GM12878 (cell line): Measurements from ENCODE around the gene SNX33. TPM values are rescaled to one million over a fixed set of nuclear protein-coding genes. Genes with fewer than 3 reads are reported as not detected.

Source experiments
- ATAC-seq: fragments of 200-7000 bp; cut with Tn5 transposase; 3 replicates; pipeline ENCODE4 v1.9.1; 2020; ENCODE audit warnings: mild to moderate bottlenecking, moderate library complexity
- BruUV-seq: library from RNA; stranded (reverse); fragments of 400-500 nt; replicated peaks from 2 replicates; lab custom pipeline; 2021; lab: Mats Ljungman, UMichigan
- CTCF ChIA-PET: fragments of 300-600 bp; sonication (Branson Sonifier 250); formaldehyde crosslinking; extraction: SDS; loops from one replicate; lab custom pipeline; 2021; ENCODE audit warnings: inconsistent platforms; lab: Yijun Ruan, JAX
- POLR2A ChIA-PET: fragments of 350-600 bp; formaldehyde crosslinking; extraction: SDS; loops from one replicate; lab custom pipeline; 2021; ENCODE audit warnings: inconsistent platforms; lab: Charles Lee
- RAD21 ChIA-PET: fragments of 300-600 bp; sonication (Branson Sonifier 250); formaldehyde crosslinking; loops from one replicate; lab custom pipeline; 2023; ENCODE audit warnings: antibody characterized with exemption; ENCODE audit not compliant: unreplicated experiment; lab: Charles Lee
- SMC1A ChIA-PET: fragments of 300-600 bp; sonication (Branson Sonifier 250); formaldehyde crosslinking; loops from one replicate; lab custom pipeline; 2023; ENCODE audit not compliant: unreplicated experiment, uncharacterized antibody; lab: Charles Lee
- DNase-seq: peaks from one replicate; pipeline ENCODE4 v3.0.0-alpha.2; 2011; ENCODE audit warnings: low read depth, low spot score
- FAIRE-seq: peaks from 3 replicates; lab custom pipeline; 2011; peaks lifted over from hg19 to GRCh38; lab: Jason Lieb, UNC
- H2AFZ ChIP-seq: 2 replicates; pipeline ENCODE4 v1.6.0; 2011; ENCODE audit warnings: low read depth, low read length, control low read depth; ENCODE audit not compliant: control insufficient read depth
- H3K27ac ChIP-seq: 2 replicates; pipeline ENCODE4 v1.5.1; 2011; ENCODE audit warnings: control low read depth; ENCODE audit not compliant: control insufficient read depth, insufficient read depth
- H3K27me3 ChIP-seq, 2 experiments: replicated peaks in 1 of 2; 2 replicates each; pipeline versions ENCODE4 v1.6.0 to v1.6.1; 2011; ENCODE audit warnings: low read length in 1 of 2; ENCODE audit not compliant: control insufficient read depth in 2 of 2, insufficient read depth in 2 of 2
- H3K36me3 ChIP-seq, 2 experiments: 2 replicates each; pipeline ENCODE4 v1.5.1; 2011; ENCODE audit warnings: low read length in 1 of 2; ENCODE audit not compliant: control insufficient read depth in 2 of 2, insufficient read depth in 2 of 2
- H3K4me1 ChIP-seq: 2 replicates; pipeline ENCODE4 v1.6.1; 2011; ENCODE audit warnings: mild to moderate bottlenecking, low read length, moderate library complexity, mixed read lengths; ENCODE audit not compliant: control insufficient read depth, insufficient read depth
- H3K4me2 ChIP-seq: 2 replicates; pipeline ENCODE4 v1.6.0; 2011; ENCODE audit warnings: control low read depth; ENCODE audit not compliant: control insufficient read depth, insufficient read depth
- H3K4me3 ChIP-seq: fragments of 200-600 bp; sonication (generic); 2 replicates; pipeline ENCODE4 v1.5.1; 2016
- H3K79me2 ChIP-seq: 2 replicates; pipeline ENCODE4 v1.6.0; 2011; ENCODE audit warnings: low read length; ENCODE audit not compliant: control insufficient read depth, insufficient read depth
- H3K9ac ChIP-seq: 2 replicates; pipeline ENCODE4 v1.8.0; 2011; ENCODE audit warnings: low read length, control low read depth, mixed read lengths; ENCODE audit not compliant: control insufficient read depth, insufficient read depth
- H3K9me3 ChIP-seq: replicated peaks from 3 replicates; pipeline ENCODE4 v1.5.1; 2011; ENCODE audit warnings: mild to moderate bottlenecking, low read length; ENCODE audit not compliant: control insufficient read depth, insufficient read depth
- H4K20me1 ChIP-seq: 2 replicates; pipeline ENCODE4 v1.6.0; 2011; ENCODE audit not compliant: control insufficient read depth, insufficient read depth
- BCL11A ChIP-seq: IDR thresholded peaks from 2 replicates; pipeline ENCODE4 v1.6.1; 2011; ENCODE audit warnings: low read depth, low read length
- IKZF2 ChIP-seq, 2 experiments: fragments of 450-650 bp; IDR thresholded peaks; 2 replicates each; pipeline ENCODE4 v1.6.1; 2017; ENCODE audit warnings: mild to moderate bottlenecking in 2 of 2, moderate library complexity in 2 of 2
- MTA2 ChIP-seq: fragments of 450-650 bp; IDR thresholded peaks from 2 replicates; pipeline ENCODE4 v1.6.1; 2016; ENCODE audit warnings: low read depth, mild to moderate bottlenecking, moderate library complexity
- MTA3 ChIP-seq: IDR thresholded peaks from 2 replicates; pipeline ENCODE4 v1.6.1; 2012; ENCODE audit warnings: low read length, inconsistent platforms, borderline replicate concordance
- SREBF1 ChIP-seq: IDR thresholded peaks from 2 replicates; pipeline ENCODE4 v1.6.1; 2012; ENCODE audit warnings: mild to moderate bottlenecking, low read length
- ZNF217 ChIP-seq: fragments of 450-650 bp; IDR thresholded peaks from 2 replicates; pipeline ENCODE4 v1.6.1; 2017; ENCODE audit warnings: antibody characterized with exemption, mild to moderate bottlenecking
- WGBS: methylation state at CpG from one replicate; pipeline ENCODE4 v1.1.6; 2016; ENCODE audit warnings: low lambda C conversion rate; ENCODE audit not compliant: insufficient replicate concordance, insufficient coverage; ENCODE audit errors: missing lambda C conversion rate; 5-methylcytosine and 5-hydroxymethylcytosine counted together
- in situ Hi-C: fragments of 300-500 bp; cut with MboI; formaldehyde crosslinking; loops from 9 replicates; pipeline ENCODE4 v1.14.3; 2018; ENCODE audit warnings: mixed read lengths
- intact Hi-C: fragments of 100-400 bp; cut with micrococcal nuclease; formaldehyde crosslinking; loops from one replicate; pipeline ENCODE4 v1.14.2; 2022; ENCODE audit not compliant: unreplicated experiment
- polyA plus RNA-seq, 11 experiments: library from polyadenylated mRNA; depleted of rRNA in 4 of 11; unstranded in 6 of 11; stranded (reverse) in 5 of 11; fragments of >200 nt; fragmentation: Nextera tagmentation in 4 of 11; fragmentation: Illumina TruSeq in 1 of 11; extraction: Ambion mirVana in 4 of 11; extraction: Trizol in 1 of 11; gene quantifications; 1 replicate in 1 of 11; 2 replicates in 10 of 11; pipeline versions ENCODE4 v1.2.1 to v1.2.3, GENCODE V29; 2011 to 2016; ENCODE audit warnings: inconsistent platforms in 2 of 11, missing spikeins in 2 of 11, low read depth in 1 of 11
- total RNA-seq, 4 experiments: library from RNA; depleted of rRNA in 3 of 4; stranded (reverse); fragments of >200 nt in 3 of 4; fragmentation: Illumina TruSeq in 1 of 4; extraction: Trizol in 1 of 4; gene quantifications; 2 replicates each; pipeline versions ENCODE4 v1.2.1 to v1.2.3, GENCODE V29; 2013 to 2021
- TF ChIP-seq, protein P1 (sequence below): fragments of 450-650 bp; formaldehyde crosslinking; IDR thresholded peaks from 2 replicates; pipeline ENCODE4 v1.4.0; 2020; ENCODE audit warnings: mild to moderate bottlenecking, moderate library complexity
- TF ChIP-seq, protein P2 (sequence below): fragments of 450-650 bp; IDR thresholded peaks from 2 replicates; pipeline ENCODE4 v1.6.1; 2016; ENCODE audit warnings: mild to moderate bottlenecking, moderate library complexity, borderline replicate concordance
- TF ChIP-seq, protein P3 (sequence below): fragments of 450-650 bp; IDR thresholded peaks from 2 replicates; pipeline ENCODE4 v1.6.1; 2017; ENCODE audit warnings: low read depth, mild to moderate bottlenecking, moderate library complexity
- TF ChIP-seq, protein P4 (sequence below): fragments of 450-650 bp; IDR thresholded peaks from 2 replicates; pipeline ENCODE4 v1.6.1; 2016; ENCODE audit warnings: mild to moderate bottlenecking

SNX33 gene
- total and polyA plus RNA-seq, 10 of the 15 experiments (the other 5 are each of a cell fraction or from before 2014, with no cell fraction given): 0.13 to 1.9 (median 0.55) TPM

DNA sequence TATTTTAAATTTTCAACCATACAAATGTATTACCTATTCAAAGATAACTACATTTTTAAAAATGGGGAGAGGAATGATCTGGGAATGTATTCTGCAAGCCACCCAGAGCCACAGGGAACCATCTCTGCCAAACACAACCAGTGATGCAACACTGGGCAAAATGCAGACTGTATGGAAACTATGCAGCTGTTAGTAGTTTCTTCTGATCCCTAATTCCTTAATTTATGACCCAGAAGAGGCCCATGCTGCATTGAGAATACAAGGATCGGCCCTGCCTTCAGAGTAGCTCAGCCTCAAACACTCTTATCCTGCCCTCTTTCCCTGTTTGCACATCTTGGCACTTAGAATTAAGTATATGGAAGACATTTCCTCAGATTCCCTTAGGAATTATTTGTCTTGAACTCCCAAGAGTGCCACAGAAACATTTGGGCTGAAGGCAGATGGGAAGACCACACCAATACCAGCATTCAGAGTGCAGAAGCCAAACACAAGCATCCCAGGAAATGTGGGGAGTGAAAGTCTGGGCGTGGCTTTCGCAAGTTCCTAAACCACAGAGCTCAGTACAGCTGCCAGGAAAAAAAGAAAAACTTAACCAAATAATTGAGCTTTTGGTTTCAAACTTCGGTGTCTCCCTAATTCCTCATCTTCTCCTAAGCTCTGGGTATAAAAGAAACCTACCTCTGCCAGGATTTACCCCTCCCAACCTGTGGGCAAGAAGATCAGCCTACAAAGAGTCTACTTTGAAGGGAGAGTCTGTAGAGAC lies 27.5 kb upstream of the SNX33 start:
- ChIA-PET CTCF (interaction anchor here (0.7 to 2.4 kb wide), 4 partner anchors 18 to 253 kb away, joined by 3 to 11 read pairs (median 5); partner anchors contain the start of gene SNX33), SMC1A (interaction anchor here (0.7 to 1.8 kb wide), 4 partner anchors 13 to 230 kb away, joined by 3 to 5 read pairs (median 3); partner anchors contain the start of gene IMP3), POLR2A (no interaction called here), RAD21 (interaction anchor here (1.4 kb wide), 1 partner anchor 168 kb away, joined by 3 read pairs; the partner anchor contains the start of gene SIN3A)
- Histone ChIP-seq H3K79me2 (peaks cover 6% of the 10 kb centered on the region), H3K36me3 (peaks cover 6 to 16% of the 10 kb centered on the region in 2 experiments; a peak in 3 of 4 replicates), H3K4me2 (no peak overlapping the region), H4K20me1 (no peaks in the 10 kb centered on the region), H3K4me3 (no peak overlapping the region), H3K27ac (no peak overlapping the region), H3K4me1 (no peaks in the 10 kb centered on the region), H3K9ac (no peak overlapping the region), H3K27me3 (no peaks in the 10 kb centered on the region), H2AFZ (no peak overlapping the region), H3K9me3 (no peaks in the 10 kb centered on the region)
- no peak for ATAC-seq
- FAIRE-seq: no peak
- in situ Hi-C loops (loop anchor here (5.0 kb wide), 1 partner anchor 163 kb away; no protein-coding TSS in a partner anchor), intact Hi-C loops (no loop called here)
- WGBS: 66% methylated on average over 4 of the region's 4 CpGs
- no peak for DNase-seq
- no TSS peak for BruUV-seq
- TF ChIP-seq, protein P1, sequence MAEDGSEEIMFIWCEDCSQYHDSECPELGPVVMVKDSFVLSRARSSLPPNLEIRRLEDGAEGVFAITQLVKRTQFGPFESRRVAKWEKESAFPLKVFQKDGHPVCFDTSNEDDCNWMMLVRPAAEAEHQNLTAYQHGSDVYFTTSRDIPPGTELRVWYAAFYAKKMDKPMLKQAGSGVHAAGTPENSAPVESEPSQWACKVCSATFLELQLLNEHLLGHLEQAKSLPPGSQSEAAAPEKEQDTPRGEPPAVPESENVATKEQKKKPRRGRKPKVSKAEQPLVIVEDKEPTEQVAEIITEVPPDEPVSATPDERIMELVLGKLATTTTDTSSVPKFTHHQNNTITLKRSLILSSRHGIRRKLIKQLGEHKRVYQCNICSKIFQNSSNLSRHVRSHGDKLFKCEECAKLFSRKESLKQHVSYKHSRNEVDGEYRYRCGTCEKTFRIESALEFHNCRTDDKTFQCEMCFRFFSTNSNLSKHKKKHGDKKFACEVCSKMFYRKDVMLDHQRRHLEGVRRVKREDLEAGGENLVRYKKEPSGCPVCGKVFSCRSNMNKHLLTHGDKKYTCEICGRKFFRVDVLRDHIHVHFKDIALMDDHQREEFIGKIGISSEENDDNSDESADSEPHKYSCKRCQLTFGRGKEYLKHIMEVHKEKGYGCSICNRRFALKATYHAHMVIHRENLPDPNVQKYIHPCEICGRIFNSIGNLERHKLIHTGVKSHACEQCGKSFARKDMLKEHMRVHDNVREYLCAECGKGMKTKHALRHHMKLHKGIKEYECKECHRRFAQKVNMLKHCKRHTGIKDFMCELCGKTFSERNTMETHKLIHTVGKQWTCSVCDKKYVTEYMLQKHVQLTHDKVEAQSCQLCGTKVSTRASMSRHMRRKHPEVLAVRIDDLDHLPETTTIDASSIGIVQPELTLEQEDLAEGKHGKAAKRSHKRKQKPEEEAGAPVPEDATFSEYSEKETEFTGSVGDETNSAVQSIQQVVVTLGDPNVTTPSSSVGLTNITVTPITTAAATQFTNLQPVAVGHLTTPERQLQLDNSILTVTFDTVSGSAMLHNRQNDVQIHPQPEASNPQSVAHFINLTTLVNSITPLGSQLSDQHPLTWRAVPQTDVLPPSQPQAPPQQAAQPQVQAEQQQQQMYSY (CRISPR knock-in tag): no peak
- TF ChIP-seq IKZF2 (IDR thresholded peaks at IDR 0.05): no peak
- TF ChIP-seq, protein P2, sequence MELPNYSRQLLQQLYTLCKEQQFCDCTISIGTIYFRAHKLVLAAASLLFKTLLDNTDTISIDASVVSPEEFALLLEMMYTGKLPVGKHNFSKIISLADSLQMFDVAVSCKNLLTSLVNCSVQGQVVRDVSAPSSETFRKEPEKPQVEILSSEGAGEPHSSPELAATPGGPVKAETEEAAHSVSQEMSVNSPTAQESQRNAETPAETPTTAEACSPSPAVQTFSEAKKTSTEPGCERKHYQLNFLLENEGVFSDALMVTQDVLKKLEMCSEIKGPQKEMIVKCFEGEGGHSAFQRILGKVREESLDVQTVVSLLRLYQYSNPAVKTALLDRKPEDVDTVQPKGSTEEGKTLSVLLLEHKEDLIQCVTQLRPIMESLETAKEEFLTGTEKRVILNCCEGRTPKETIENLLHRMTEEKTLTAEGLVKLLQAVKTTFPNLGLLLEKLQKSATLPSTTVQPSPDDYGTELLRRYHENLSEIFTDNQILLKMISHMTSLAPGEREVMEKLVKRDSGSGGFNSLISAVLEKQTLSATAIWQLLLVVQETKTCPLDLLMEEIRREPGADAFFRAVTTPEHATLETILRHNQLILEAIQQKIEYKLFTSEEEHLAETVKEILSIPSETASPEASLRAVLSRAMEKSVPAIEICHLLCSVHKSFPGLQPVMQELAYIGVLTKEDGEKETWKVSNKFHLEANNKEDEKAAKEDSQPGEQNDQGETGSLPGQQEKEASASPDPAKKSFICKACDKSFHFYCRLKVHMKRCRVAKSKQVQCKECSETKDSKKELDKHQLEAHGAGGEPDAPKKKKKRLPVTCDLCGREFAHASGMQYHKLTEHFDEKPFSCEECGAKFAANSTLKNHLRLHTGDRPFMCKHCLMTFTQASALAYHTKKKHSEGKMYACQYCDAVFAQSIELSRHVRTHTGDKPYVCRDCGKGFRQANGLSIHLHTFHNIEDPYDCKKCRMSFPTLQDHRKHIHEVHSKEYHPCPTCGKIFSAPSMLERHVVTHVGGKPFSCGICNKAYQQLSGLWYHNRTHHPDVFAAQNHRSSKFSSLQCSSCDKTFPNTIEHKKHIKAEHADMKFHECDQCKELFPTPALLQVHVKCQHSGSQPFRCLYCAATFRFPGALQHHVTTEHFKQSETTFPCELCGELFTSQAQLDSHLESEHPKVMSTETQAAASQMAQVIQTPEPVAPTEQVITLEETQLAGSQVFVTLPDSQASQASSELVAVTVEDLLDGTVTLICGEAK: no peak
- TF ChIP-seq SREBF1: no peak
- no peak for TF ChIP-seq BCL11A
- TF ChIP-seq MTA2: no peak
- TF ChIP-seq, protein P3, sequence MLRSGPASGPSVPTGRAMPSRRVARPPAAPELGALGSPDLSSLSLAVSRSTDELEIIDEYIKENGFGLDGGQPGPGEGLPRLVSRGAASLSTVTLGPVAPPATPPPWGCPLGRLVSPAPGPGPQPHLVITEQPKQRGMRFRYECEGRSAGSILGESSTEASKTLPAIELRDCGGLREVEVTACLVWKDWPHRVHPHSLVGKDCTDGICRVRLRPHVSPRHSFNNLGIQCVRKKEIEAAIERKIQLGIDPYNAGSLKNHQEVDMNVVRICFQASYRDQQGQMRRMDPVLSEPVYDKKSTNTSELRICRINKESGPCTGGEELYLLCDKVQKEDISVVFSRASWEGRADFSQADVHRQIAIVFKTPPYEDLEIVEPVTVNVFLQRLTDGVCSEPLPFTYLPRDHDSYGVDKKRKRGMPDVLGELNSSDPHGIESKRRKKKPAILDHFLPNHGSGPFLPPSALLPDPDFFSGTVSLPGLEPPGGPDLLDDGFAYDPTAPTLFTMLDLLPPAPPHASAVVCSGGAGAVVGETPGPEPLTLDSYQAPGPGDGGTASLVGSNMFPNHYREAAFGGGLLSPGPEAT: no peak
- no peak for TF ChIP-seq MTA3
- TF ChIP-seq, protein P4, sequence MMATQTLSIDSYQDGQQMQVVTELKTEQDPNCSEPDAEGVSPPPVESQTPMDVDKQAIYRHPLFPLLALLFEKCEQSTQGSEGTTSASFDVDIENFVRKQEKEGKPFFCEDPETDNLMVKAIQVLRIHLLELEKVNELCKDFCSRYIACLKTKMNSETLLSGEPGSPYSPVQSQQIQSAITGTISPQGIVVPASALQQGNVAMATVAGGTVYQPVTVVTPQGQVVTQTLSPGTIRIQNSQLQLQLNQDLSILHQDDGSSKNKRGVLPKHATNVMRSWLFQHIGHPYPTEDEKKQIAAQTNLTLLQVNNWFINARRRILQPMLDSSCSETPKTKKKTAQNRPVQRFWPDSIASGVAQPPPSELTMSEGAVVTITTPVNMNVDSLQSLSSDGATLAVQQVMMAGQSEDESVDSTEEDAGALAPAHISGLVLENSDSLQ: no peak
- no peak for TF ChIP-seq ZNF217
